K562 (cell line): Measurements from ENCODE around the gene UBL5. TPM values are rescaled to one million over a fixed set of nuclear protein-coding genes. Genes with fewer than 3 reads are reported as not detected.

Source experiments
- ATAC-seq: fragments of 200-7000 bp; cut with Tn5 transposase; 3 replicates; pipeline ENCODE4 v1.9.1; 2020; ENCODE audit warnings: moderate library complexity
- BruUV-seq: library from RNA; stranded (reverse); fragments of 400-500 nt; replicated peaks from 2 replicates; lab custom pipeline; 2021; lab: Mats Ljungman, UMichigan
- CTCF ChIA-PET: fragments of 300-600 bp; formaldehyde crosslinking; extraction: SDS; loops from one replicate; lab custom pipeline; 2021; ENCODE audit warnings: low intra/inter-chr PET ratio; lab: Yijun Ruan, JAX
- POLR2A ChIA-PET: fragments of 300-600, 350-650 bp; sonication (Branson Sonifier 250); formaldehyde crosslinking; extraction: SDS; loops from one replicate; lab custom pipeline; 2021; ENCODE audit warnings: antibody characterized with exemption, inconsistent platforms; lab: Yijun Ruan, JAX
- DNase-seq, 4 experiments: peaks; one replicate each; pipeline versions ENCODE4 v3.0.0 to v3.0.0-alpha.2; 2011 to 2018; ENCODE audit warnings: low spot score in 3 of 4, mixed read lengths in 3 of 4; ENCODE audit errors: extremely low read depth in 1 of 4
- FAIRE-seq: peaks from 2 replicates; lab custom pipeline; 2011; peaks lifted over from hg19 to GRCh38; lab: Jason Lieb, UNC
- H2AFZ ChIP-seq: 2 replicates; pipeline ENCODE4 v1.6.0; 2011; ENCODE audit warnings: low read depth, low read length, control low read depth, inconsistent platforms
- H3K27ac ChIP-seq: fragments of 200-600 bp; 3 replicates; pipeline ENCODE4 v1.8.0; 2011; ENCODE audit warnings: low read depth, mild to moderate bottlenecking, control low read depth, inconsistent platforms, low read length, moderate library complexity, mixed read lengths; ENCODE audit errors: extremely low read depth
- H3K27me3 ChIP-seq, 2 experiments: fragments of 300-600 bp in 1 of 2; 2 replicates in 1 of 2; 3 replicates in 1 of 2; pipeline versions ENCODE4 v1.6.0 to v1.8.0; 2011; ENCODE audit warnings: inconsistent platforms in 2 of 2, low read length in 2 of 2, mild to moderate bottlenecking in 1 of 2, mixed read lengths in 1 of 2, moderate library complexity in 1 of 2; ENCODE audit not compliant: control insufficient read depth in 2 of 2, insufficient read depth in 2 of 2
- H3K36me3 ChIP-seq: fragments of 300-600 bp; 3 replicates; pipeline ENCODE4 v1.8.0; 2011; ENCODE audit warnings: mild to moderate bottlenecking, low read length, inconsistent platforms; ENCODE audit not compliant: control insufficient read depth, insufficient read depth
- H3K4me1 ChIP-seq, 2 experiments: fragments of 200-600 bp in 1 of 2; replicated peaks in 1 of 2; 2 replicates in 1 of 2; 3 replicates in 1 of 2; pipeline versions ENCODE4 v1.5.1 to v1.8.0; 2011; ENCODE audit warnings: inconsistent platforms in 2 of 2, low read length in 2 of 2, mild to moderate bottlenecking in 1 of 2, mixed read lengths in 1 of 2, moderate library complexity in 1 of 2; ENCODE audit not compliant: control insufficient read depth in 2 of 2, insufficient read depth in 2 of 2
- H3K4me2 ChIP-seq: 2 replicates; pipeline ENCODE4 v1.6.1; 2011; ENCODE audit warnings: low read length, control low read depth, inconsistent platforms, mixed read lengths; ENCODE audit not compliant: insufficient read depth
- H3K4me3 ChIP-seq: fragments of 200-600 bp; sonication (generic), shearing (Covaris generic); 2 replicates; pipeline ENCODE4 v1.5.1; 2016; ENCODE audit warnings: control low read depth, inconsistent platforms
- H3K79me2 ChIP-seq: fragments of 200-600 bp; 3 replicates; pipeline ENCODE4 v1.8.0; 2011; ENCODE audit warnings: low read length, inconsistent platforms; ENCODE audit not compliant: control insufficient read depth, insufficient read depth
- H3K9ac ChIP-seq, 2 experiments: 2 replicates each; pipeline versions ENCODE4 v1.6.0 to v1.6.1; 2011; ENCODE audit warnings: low read depth in 2 of 2, low read length in 2 of 2, control low read depth in 1 of 2, inconsistent platforms in 1 of 2, mild to moderate bottlenecking in 1 of 2, mixed read lengths in 1 of 2; ENCODE audit not compliant: insufficient read depth in 1 of 2
- H3K9me1 ChIP-seq: one replicate; pipeline ENCODE4 v1.6.0; 2011; ENCODE audit warnings: inconsistent platforms, mild to moderate bottlenecking, low read length, moderate library complexity; ENCODE audit not compliant: control insufficient read depth, insufficient read depth
- H3K9me3 ChIP-seq: replicated peaks from 2 replicates; pipeline ENCODE4 v1.5.1; 2011; ENCODE audit warnings: low read depth, low read length, inconsistent platforms; ENCODE audit not compliant: control insufficient read depth, insufficient read depth
- H4K20me1 ChIP-seq: replicated peaks from 2 replicates; pipeline ENCODE4 v1.6.1; 2011; ENCODE audit warnings: low read length, inconsistent platforms, mixed read lengths; ENCODE audit not compliant: control insufficient read depth, insufficient read depth
- ATF1 ChIP-seq, 2 experiments: fragments of 450-650 bp in 1 of 2; IDR thresholded peaks; 2 replicates each; pipeline ENCODE4 v1.6.1; 2016; ENCODE audit warnings: missing compliant biosample characterization in 1 of 2, missing genetic modification characterization in 1 of 2
- CBX3 ChIP-seq, 2 experiments: IDR thresholded peaks; 1 replicate in 1 of 2; 2 replicates in 1 of 2; pipeline ENCODE4 v1.6.1; 2012; ENCODE audit warnings: inconsistent platforms in 2 of 2, low read length in 2 of 2, borderline replicate concordance in 1 of 2, control low read depth in 1 of 2
- COPS2 ChIP-seq: fragments of 450-650 bp; conservative IDR thresholded peaks from 2 replicates; pipeline ENCODE4 v1.6.1; 2016; ENCODE audit warnings: mild to moderate bottlenecking, moderate library complexity
- ELK3 ChIP-seq: fragments of 450-650 bp; formaldehyde crosslinking; IDR thresholded peaks from 2 replicates; pipeline ENCODE4 v1.4.0; 2020; ENCODE audit warnings: mild to moderate bottlenecking
- FOXA1 ChIP-seq: fragments of 450-650 bp; IDR thresholded peaks from 2 replicates; pipeline ENCODE4 v1.6.1; 2016; ENCODE audit warnings: mild to moderate bottlenecking, borderline replicate concordance
- GABPA ChIP-seq: fragments of 200-800 bp; sonication (Bioruptor generic); conservative IDR thresholded peaks from 2 replicates; pipeline ENCODE4 v1.6.1; 2016; ENCODE audit warnings: low read depth, missing genetic modification characterization, missing compliant biosample characterization
- MEIS2 ChIP-seq: fragments of 450-650 bp; IDR thresholded peaks from 2 replicates; pipeline ENCODE4 v1.6.1; 2014; ENCODE audit warnings: mild to moderate bottlenecking; ENCODE audit not compliant: partially characterized antibody
- PTRF ChIP-seq: fragments of 450-650 bp; IDR thresholded peaks from 2 replicates; pipeline ENCODE4 v1.6.1; 2016; ENCODE audit warnings: mild to moderate bottlenecking, missing genetic modification characterization, missing compliant biosample characterization
- RBM25 ChIP-seq: fragments of 200-400 bp; formaldehyde crosslinking; IDR thresholded peaks from 2 replicates; pipeline ENCODE4 v1.6.1; 2018; ENCODE audit warnings: low read length, low read depth, moderate library complexity; ENCODE audit not compliant: severe bottlenecking
- SPI1 ChIP-seq: IDR thresholded peaks from 2 replicates; pipeline ENCODE4 v1.6.1; 2011; ENCODE audit warnings: low read depth, low read length, control low read depth, borderline replicate concordance
- STAT5A ChIP-seq: IDR thresholded peaks from 2 replicates; pipeline ENCODE4 v1.6.1; 2012; ENCODE audit warnings: low read length, inconsistent platforms, borderline replicate concordance
- TGIF2 ChIP-seq: sonication (generic); formaldehyde crosslinking; IDR thresholded peaks from 2 replicates; pipeline ENCODE4 v1.8.1; 2022; ENCODE audit warnings: mild to moderate bottlenecking, missing genetic modification reagents, moderate library complexity
- XRCC5 ChIP-seq: fragments of 200-400 bp; formaldehyde crosslinking; IDR thresholded peaks from 2 replicates; pipeline ENCODE4 v1.6.1; 2017; ENCODE audit warnings: low read depth, mild to moderate bottlenecking, low read length
- ZNF121 ChIP-seq: sonication (generic); formaldehyde crosslinking; conservative IDR thresholded peaks from 2 replicates; pipeline ENCODE4 v1.8.0; 2022; ENCODE audit warnings: missing genetic modification reagents
- ZNF232 ChIP-seq: sonication (generic); formaldehyde crosslinking; IDR thresholded peaks from 2 replicates; pipeline ENCODE4 v1.8.0; 2022; ENCODE audit warnings: mild to moderate bottlenecking, missing genetic modification reagents
- ZNF431 ChIP-seq: sonication (generic); formaldehyde crosslinking; IDR thresholded peaks from 2 replicates; pipeline ENCODE4 v1.8.0; 2022; ENCODE audit warnings: mild to moderate bottlenecking, missing genetic modification reagents
- WGBS: fragments of 100-300 bp; shearing (Covaris generic); methylation state at CpG from one replicate; pipeline ENCODE4 v1.1.6; 2016; ENCODE audit warnings: low coverage, mixed read lengths; ENCODE audit not compliant: insufficient coverage; ENCODE audit errors: missing lambda C conversion rate; 5-methylcytosine and 5-hydroxymethylcytosine counted together
- in situ Hi-C: fragments of 300-500 bp; cut with MboI; formaldehyde crosslinking; loops from 4 replicates; pipeline ENCODE4 v1.15.0; 2018; ENCODE audit warnings: inconsistent platforms, mixed read lengths
- intact Hi-C: fragments of 100-400 bp; cut with micrococcal nuclease; formaldehyde crosslinking; loops from 2 replicates; pipeline ENCODE4 v1.14.2; 2022
- polyA plus RNA-seq, 8 experiments: library from polyadenylated mRNA; depleted of rRNA in 4 of 8; stranded (reverse) in 5 of 8; unstranded in 3 of 8; fragments of >200 nt; fragmentation: Nextera tagmentation in 2 of 8; fragmentation: Illumina TruSeq in 1 of 8; extraction: Ambion mirVana in 2 of 8; extraction: Trizol in 1 of 8; gene quantifications; 2 replicates each; pipeline versions ENCODE4 v1.2.1 to v1.2.3, GENCODE V29; 2011 to 2014; ENCODE audit warnings: inconsistent platforms in 1 of 8, missing spikeins in 1 of 8
- total RNA-seq, 7 experiments: library from RNA; depleted of rRNA in 6 of 7; stranded (reverse); fragments of >200 nt in 6 of 7; fragmentation: Illumina TruSeq in 2 of 7; extraction: Trizol in 2 of 7; gene quantifications; 2 replicates each; pipeline versions ENCODE4 v1.2.1 to v1.2.3, GENCODE V29; 2011 to 2021; ENCODE audit warnings: low replicate concordance in 1 of 7
- TF ChIP-seq, protein P1 (sequence below): fragments of 450-650 bp; formaldehyde crosslinking; IDR thresholded peaks from 2 replicates; pipeline ENCODE4 v1.4.0; 2020; ENCODE audit warnings: mild to moderate bottlenecking, moderate library complexity
- TF ChIP-seq, protein P2 (sequence below): sonication (generic); formaldehyde crosslinking; IDR thresholded peaks from 2 replicates; pipeline ENCODE4 v1.8.0; 2022; ENCODE audit warnings: mild to moderate bottlenecking, missing genetic modification reagents, borderline replicate concordance

Gene UBL5
- total and polyA plus RNA-seq, 9 of the 15 experiments (the other 6 are each of a cell fraction or from before 2014, with no cell fraction given) = 410 to 1,266 (median 613) TPM

DNA sequence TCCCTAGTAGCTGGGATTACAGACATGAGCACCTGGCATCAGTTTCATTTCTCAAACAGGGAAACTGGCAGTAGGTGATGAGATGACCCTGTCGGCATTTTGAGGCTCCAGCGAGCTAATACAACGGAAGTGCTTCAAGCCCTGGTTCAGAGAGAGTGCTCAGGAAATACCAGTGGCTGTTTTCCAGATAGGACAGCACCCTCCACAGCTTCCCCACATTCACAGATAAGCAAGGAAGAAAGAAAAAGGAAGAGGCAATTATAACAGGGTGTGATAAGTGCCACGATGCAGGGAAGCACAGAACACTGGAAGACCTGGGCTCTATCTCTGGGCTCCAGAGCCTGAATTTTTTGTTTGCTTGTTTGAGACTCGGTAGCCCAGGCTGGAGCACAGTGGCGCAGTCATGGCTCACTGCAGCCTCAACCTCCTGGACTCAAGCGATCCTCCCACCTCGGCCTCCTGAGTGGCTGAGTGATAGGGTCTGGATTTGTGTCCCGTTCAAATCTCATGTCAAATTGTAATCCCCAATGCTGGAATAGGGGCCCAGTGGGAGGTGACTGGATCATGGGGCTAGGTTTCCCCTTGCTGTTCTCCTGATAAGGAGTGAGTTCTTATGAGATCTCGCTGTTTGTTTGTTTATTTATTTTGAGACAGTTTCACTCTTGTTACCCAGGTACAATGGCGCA, 50.9 kb downstream of the UBL5 start:
- no TSS peak for BruUV-seq
- ATAC-seq (no peak), DNase-seq (peak in 1 of 4 experiments; percentile 13), FAIRE-seq (no peak)
- in situ Hi-C loops (no loop called here), intact Hi-C loops (no loop called here)
- Histone ChIP-seq H3K27me3 (peaks cover 1 to 24% of the 10 kb centered on the region in 2 experiments; a peak in 3 of 5 replicates), H3K9me3 (no peaks in the 10 kb centered on the region), H3K4me1 (no peaks in the 10 kb centered on the region; a peak in 2 of 5 replicates), H3K4me2 (no peak overlapping the region), H3K4me3 (no peak overlapping the region), H3K36me3 (no peaks in the 10 kb centered on the region), H3K9ac (no peak overlapping the region), H3K79me2 (no peaks in the 10 kb centered on the region), H3K9me1 (no peaks in the 10 kb centered on the region), H3K27ac (no peak overlapping the region), H4K20me1 (no peaks in the 10 kb centered on the region), H2AFZ (no peak overlapping the region)
- WGBS = 4% methylated on average over 11 of the region's 11 CpGs
- CTCF ChIA-PET = no interaction called here
- POLR2A ChIA-PET = interaction anchor here (0.6 to 1.1 kb wide), 2 partner anchors 21 to 142 kb away, joined by 3 read pairs; no protein-coding TSS in a partner anchor
- TF ChIP-seq ZNF431 = no peak
- peak; percentile 33 for TF ChIP-seq RBM25
- no peak for TF ChIP-seq XRCC5
- no peak for TF ChIP-seq PTRF (tag)
- TF ChIP-seq TGIF2 (CRISPR knock-in tag) = no peak
- TF ChIP-seq, protein P1, sequence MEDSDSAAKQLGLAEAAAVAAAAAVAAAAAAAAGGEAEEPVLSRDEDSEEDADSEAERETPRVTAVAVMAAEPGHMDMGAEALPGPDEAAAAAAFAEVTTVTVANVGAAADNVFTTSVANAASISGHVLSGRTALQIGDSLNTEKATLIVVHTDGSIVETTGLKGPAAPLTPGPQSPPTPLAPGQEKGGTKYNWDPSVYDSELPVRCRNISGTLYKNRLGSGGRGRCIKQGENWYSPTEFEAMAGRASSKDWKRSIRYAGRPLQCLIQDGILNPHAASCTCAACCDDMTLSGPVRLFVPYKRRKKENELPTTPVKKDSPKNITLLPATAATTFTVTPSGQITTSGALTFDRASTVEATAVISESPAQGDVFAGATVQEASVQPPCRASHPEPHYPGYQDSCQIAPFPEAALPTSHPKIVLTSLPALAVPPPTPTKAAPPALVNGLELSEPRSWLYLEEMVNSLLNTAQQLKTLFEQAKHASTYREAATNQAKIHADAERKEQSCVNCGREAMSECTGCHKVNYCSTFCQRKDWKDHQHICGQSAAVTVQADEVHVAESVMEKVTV (CRISPR knock-in tag) = no peak
- no peak for TF ChIP-seq FOXA1
- TF ChIP-seq, protein P2, sequence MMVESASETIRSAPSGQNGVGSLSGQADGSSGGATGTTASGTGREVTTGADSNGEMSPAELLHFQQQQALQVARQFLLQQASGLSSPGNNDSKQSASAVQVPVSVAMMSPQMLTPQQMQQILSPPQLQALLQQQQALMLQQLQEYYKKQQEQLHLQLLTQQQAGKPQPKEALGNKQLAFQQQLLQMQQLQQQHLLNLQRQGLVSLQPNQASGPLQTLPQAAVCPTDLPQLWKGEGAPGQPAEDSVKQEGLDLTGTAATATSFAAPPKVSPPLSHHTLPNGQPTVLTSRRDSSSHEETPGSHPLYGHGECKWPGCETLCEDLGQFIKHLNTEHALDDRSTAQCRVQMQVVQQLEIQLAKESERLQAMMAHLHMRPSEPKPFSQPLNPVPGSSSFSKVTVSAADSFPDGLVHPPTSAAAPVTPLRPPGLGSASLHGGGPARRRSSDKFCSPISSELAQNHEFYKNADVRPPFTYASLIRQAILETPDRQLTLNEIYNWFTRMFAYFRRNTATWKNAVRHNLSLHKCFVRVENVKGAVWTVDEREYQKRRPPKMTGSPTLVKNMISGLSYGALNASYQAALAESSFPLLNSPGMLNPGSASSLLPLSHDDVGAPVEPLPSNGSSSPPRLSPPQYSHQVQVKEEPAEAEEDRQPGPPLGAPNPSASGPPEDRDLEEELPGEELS (CRISPR knock-in tag) = no peak
- TF ChIP-seq ATF1 (CRISPR knock-in tag; IDR thresholded peaks at IDR 0.05) = no peak
- TF ChIP-seq ATF1 (tag; IDR thresholded peaks at IDR 0.05) = no peak
- TF ChIP-seq ELK3 (CRISPR knock-in tag) = no peak
- TF ChIP-seq MEIS2 = no peak
- TF ChIP-seq CBX3 (IDR thresholded peaks at IDR 0.05; ENCODE audit: borderline replicate concordance in 1 of 2, low read length in 2 of 2) = no peak
- peak; percentile 94 for TF ChIP-seq ZNF121 (CRISPR knock-in tag)
- TF ChIP-seq ZNF232 (CRISPR knock-in tag) = no peak
- TF ChIP-seq SPI1 = peak; percentile 15; the same call in 1 of the 2 replicates
- no peak for TF ChIP-seq COPS2
- TF ChIP-seq GABPA = 0 out of 2 replicates have a peak, but pooled peaks have one; percentile 21
- no peak for TF ChIP-seq STAT5A
